ENCODE measurements around the gene FAM107B.

- TF ChIP-seq CTCF (conservative IDR thresholded peaks at IDR 0.05), result peak; percentile 42; the same call in 1 of the 2 replicates
- TF ChIP-seq EZH2 (IDR thresholded peaks at IDR 0.05; ENCODE audit: low read depth), result no peak
These were observed 214.4 kb downstream of the FAM107B start for GRCh38 chr10:14560274-14560673.

Data from PC-9 (cell line).